ENCODE results near the gene PARD3.

GRCh38 chr10:34185998-34186397 lies 629.1 kb downstream of the PARD3 start:
- no peak for TF ChIP-seq CTCF (conservative IDR thresholded peaks at IDR 0.05; ENCODE audit: low read depth, low read length)
- TF ChIP-seq EZH2 (IDR thresholded peaks at IDR 0.05; ENCODE audit: low read length, unreplicated experiment) = no peak
